Prostate gland (tissue), 2 donors: ENCODE data around the gene DCTN2.

ENCODE experiments used
- CTCF ChIP-seq, 4 experiments: fragments of 200-600 bp in 2 of 4; fragments of 450-650 bp in 2 of 4; sonication (generic) in 2 of 4; IDR thresholded peaks; 1 replicate in 3 of 4; 2 replicates in 1 of 4; pipeline ENCODE4 v1.5.1; 2016 to 2019; ENCODE audit warnings: antibody characterized with exemption in 4 of 4, mild to moderate bottlenecking in 2 of 4, moderate library complexity in 2 of 4
- POLR2A ChIP-seq: fragments of 450-650 bp; IDR thresholded peaks from one replicate; pipeline ENCODE4 v1.6.1; 2016; ENCODE audit warnings: antibody characterized with exemption, mild to moderate bottlenecking

GRCh38 chr12:57526477-57527126, 20.4 kb downstream of the DCTN2 start:
- TF ChIP-seq CTCF (IDR thresholded peaks at IDR 0.05) (no peak), POLR2A (no peak)
